Muscle layer of duodenum (tissue), 2 donors: ENCODE data around the gene PKP3.
"Not testable (repeated sequence)": the region's sequence is repeated elsewhere in the genome, so short reads cannot be mapped to it uniquely, and the experiment has no call there.

Source experiments
- H3K27ac ChIP-seq: one replicate; pipeline ENCODE4 v1.7.0; 2013; ENCODE audit warnings: mild to moderate bottlenecking, low read length
- H3K27me3 ChIP-seq: one replicate; pipeline ENCODE4 v1.7.0; 2013; ENCODE audit warnings: low read depth, mild to moderate bottlenecking, control low read depth, low read length
- H3K36me3 ChIP-seq, 2 donors: one replicate each; pipeline ENCODE4 v1.7.0; 2013; ENCODE audit warnings: low read length in 2 of 2, control low read depth in 1 of 2, mild to moderate bottlenecking in 1 of 2; ENCODE audit not compliant: insufficient read depth in 2 of 2, control insufficient read depth in 1 of 2
- H3K4me1 ChIP-seq, 2 donors: one replicate each; pipeline ENCODE4 v1.7.0; 2013; ENCODE audit warnings: low read length in 2 of 2, mild to moderate bottlenecking in 2 of 2, control low read depth in 1 of 2, moderate library complexity in 1 of 2; ENCODE audit not compliant: insufficient read depth in 2 of 2, control insufficient read depth in 1 of 2
- H3K4me3 ChIP-seq, 2 donors: one replicate each; pipeline ENCODE4 v1.7.0; 2013; ENCODE audit warnings: low read length in 2 of 2, low read depth in 1 of 2, mild to moderate bottlenecking in 1 of 2
- H3K9me3 ChIP-seq, 2 donors: one replicate each; pipeline ENCODE4 v1.7.0; 2013; ENCODE audit warnings: low read length in 2 of 2, control low read depth in 1 of 2, mild to moderate bottlenecking in 1 of 2; ENCODE audit not compliant: control insufficient read depth in 1 of 2
- donor health status: healthy.

The PKP3 gene

GRCh38 chr11:428295-428694 lies 34.3 kb downstream of the PKP3 start:
- no peaks in the 10 kb centered on the region for H3K4me1 ChIP-seq
- H3K4me3 ChIP-seq = no peak overlapping the region
- H3K9me3 ChIP-seq = no peaks in the 10 kb centered on the region
- H3K36me3 ChIP-seq = no peaks in the 10 kb centered on the region
- no peak overlapping the region for H3K27ac ChIP-seq
- H3K27me3 ChIP-seq = no peaks in the 10 kb centered on the region

GRCh38 chr11:429391-429790 lies 35.4 kb downstream of the PKP3 start:
- no peaks in the 10 kb centered on the region for H3K9me3 ChIP-seq
- H3K36me3 ChIP-seq = no peaks in the 10 kb centered on the region
- H3K27ac ChIP-seq = no peak overlapping the region
- H3K4me1 ChIP-seq = no peaks in the 10 kb centered on the region
- no peaks in the 10 kb centered on the region for H3K27me3 ChIP-seq
- H3K4me3 ChIP-seq = no peak overlapping the region

- Histone ChIP-seq H3K27me3 (no peaks in the 10 kb centered on the region), H3K4me1 (no peaks in the 10 kb centered on the region), H3K9me3 (no peaks in the 10 kb centered on the region), H3K27ac (no peak overlapping the region), H3K4me3 (no peak overlapping the region), H3K36me3 (no peaks in the 10 kb centered on the region)
Observed at GRCh38 chr11:429931-430456, 36.0 kb downstream of the PKP3 start.

- Histone ChIP-seq H3K27me3 (no peaks in the 10 kb centered on the region), H3K4me3 (no peak overlapping the region), H3K27ac (no peak overlapping the region), H3K9me3 (no peaks in the 10 kb centered on the region), H3K36me3 (no peaks in the 10 kb centered on the region), H3K4me1 (no peaks in the 10 kb centered on the region)
Observed at GRCh38 chr11:431921-432320, 37.9 kb downstream of the PKP3 start.

GRCh38 chr11:432501-433100 lies 38.6 kb downstream of the PKP3 start:
- no peaks in the 10 kb centered on the region for H3K9me3 ChIP-seq
- H3K4me3 ChIP-seq = no peak overlapping the region
- no peaks in the 10 kb centered on the region for H3K36me3 ChIP-seq
- no peaks in the 10 kb centered on the region for H3K27me3 ChIP-seq
- H3K27ac ChIP-seq = no peak overlapping the region
- H3K4me1 ChIP-seq = no peaks in the 10 kb centered on the region

DNA sequence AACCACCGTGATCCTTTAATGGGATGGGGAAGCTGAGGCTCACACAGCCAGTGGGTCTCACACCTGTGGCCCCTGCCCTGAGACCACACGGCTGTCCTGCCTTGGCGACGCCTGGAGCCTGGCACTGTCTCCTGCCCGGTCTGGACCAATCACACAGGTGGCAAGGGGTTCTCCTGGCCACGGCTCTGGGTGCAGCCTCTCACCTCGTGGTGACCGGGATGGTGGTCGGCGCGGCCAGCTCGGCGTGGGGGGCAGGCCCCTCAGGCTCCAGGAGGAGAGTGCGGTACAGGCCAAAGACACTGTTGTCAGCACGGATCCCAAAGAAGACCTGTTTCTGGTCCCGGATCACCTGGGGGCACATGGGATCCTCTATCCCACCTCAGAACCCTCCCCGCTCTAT lies 39.1 kb downstream of the PKP3 start:
- Histone ChIP-seq H3K4me3 (no peak overlapping the region), H3K27ac (no peak overlapping the region), H3K9me3 (no peaks in the 10 kb centered on the region), H3K27me3 (no peaks in the 10 kb centered on the region), H3K36me3 (no peaks in the 10 kb centered on the region), H3K4me1 (no peaks in the 10 kb centered on the region)

DNA sequence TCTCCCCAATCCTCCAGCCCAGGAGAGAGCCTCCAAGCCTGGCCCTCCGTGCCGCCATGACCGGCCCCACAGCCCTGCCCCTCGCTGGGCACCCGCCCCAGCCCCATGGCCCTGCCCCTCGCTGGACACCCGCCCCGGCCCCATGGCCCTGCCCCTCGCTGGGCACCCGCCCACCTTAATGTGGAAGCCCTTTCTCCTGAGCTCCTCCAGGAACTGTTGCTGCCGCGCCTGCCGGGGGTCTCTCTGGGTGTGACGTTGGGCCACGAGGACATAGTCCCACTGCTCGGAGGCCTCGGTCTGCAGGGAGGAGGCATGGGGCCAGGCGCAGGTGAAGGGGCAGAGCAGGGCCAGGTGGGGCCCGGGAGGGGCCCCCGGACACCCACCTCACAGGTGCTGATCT lies 39.6 kb downstream of the PKP3 start:
- no peaks in the 10 kb centered on the region for H3K27me3 ChIP-seq
- no peaks in the 10 kb centered on the region for H3K36me3 ChIP-seq
- no peaks in the 10 kb centered on the region for H3K4me1 ChIP-seq
- H3K4me3 ChIP-seq = no peak overlapping the region
- no peak overlapping the region for H3K27ac ChIP-seq
- H3K9me3 ChIP-seq = no peaks in the 10 kb centered on the region

DNA sequence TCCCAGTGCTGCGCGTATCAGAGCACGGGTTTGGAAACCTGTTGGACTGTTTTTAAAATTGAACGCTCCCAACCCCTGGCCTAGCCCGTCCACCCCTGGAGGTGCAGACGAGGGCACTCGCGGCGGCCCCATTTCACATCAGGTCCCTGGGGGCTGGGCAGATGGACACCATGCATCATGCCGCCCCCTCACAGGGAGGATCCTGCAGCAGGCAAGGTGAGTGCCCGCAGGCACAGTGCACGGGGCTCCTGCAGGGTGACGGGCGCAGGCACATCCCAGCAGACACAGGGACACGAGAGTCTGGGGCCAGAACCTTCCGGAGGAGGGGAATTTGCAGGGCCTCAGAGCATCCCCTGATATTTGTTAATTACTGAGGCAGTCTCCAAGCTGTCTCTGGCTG lies 40.5 kb downstream of the PKP3 start:
- Histone ChIP-seq H3K9me3 (no peaks in the 10 kb centered on the region), H3K4me1 (no peaks in the 10 kb centered on the region), H3K4me3 (no peak overlapping the region), H3K27me3 (no peaks in the 10 kb centered on the region), H3K27ac (no peak overlapping the region), H3K36me3 (no peaks in the 10 kb centered on the region)

GRCh38 chr11:434999-435740 lies 41.2 kb downstream of the PKP3 start:
- H3K9me3 ChIP-seq, H3K27me3 ChIP-seq, H3K36me3 ChIP-seq: not testable (repeated sequence)

DNA sequence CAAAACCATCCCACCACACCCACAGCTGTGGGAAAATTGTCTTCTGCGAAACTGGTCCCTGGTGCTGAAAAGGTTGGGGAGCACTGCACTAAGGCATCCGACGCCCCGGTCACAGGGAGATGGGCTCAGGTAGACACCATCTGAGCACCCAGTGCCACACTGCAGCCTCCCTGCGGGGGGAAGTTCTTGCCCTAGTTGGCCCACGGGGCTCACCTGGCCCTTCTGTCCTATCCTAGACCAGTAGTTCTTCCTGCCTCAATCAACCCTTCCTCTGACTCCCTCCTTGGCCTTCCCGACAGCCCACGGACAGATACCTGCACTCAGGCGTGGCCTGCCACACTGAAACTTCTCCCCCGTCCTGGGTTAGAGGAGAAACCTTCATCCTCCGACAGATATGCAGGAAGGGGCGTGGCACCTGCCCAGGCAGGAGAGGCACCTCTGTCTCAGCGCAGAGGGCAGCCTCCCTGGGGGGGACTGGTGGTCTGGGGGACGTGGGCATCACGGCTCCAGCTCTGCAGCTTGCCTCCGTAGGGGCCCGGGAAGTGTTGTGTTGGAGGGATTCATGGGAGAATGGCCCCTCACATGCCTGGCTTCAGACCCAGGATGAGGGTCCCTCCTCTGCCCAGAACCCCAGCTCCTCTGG lies 43.3 kb downstream of the PKP3 start:
- Histone ChIP-seq H3K27ac (no peak overlapping the region), H3K4me3 (no peak overlapping the region), H3K27me3 (no peaks in the 10 kb centered on the region), H3K4me1 (no peaks in the 10 kb centered on the region), H3K36me3 (no peaks in the 10 kb centered on the region), H3K9me3 (no peaks in the 10 kb centered on the region)

More at GRCh38 chr11:434999-435740, 41.2 kb downstream of the PKP3 start:
- not testable (repeated sequence) for H3K4me1 ChIP-seq, H3K4me3 ChIP-seq, H3K27ac ChIP-seq

GRCh38 chr11:438101-438844 lies 44.3 kb downstream of the PKP3 start:
- no peak overlapping the region for H3K4me3 ChIP-seq
- no peaks in the 10 kb centered on the region for H3K4me1 ChIP-seq
- H3K36me3 ChIP-seq = no peaks in the 10 kb centered on the region
- H3K27me3 ChIP-seq = no peaks in the 10 kb centered on the region
- H3K9me3 ChIP-seq = no peaks in the 10 kb centered on the region
- H3K27ac ChIP-seq = no peak overlapping the region
